Activated naive CD8-positive, alpha-beta T cell treated with anti-CD3 and anti-CD28 coated beads for 36 hours (primary cell): ENCODE results near the gene ANKIB1. TPM values are rescaled to one million over a fixed set of nuclear protein-coding genes. Genes with fewer than 3 reads are reported as not detected.
"Not testable (repeated sequence)": the region's sequence is repeated elsewhere in the genome, so short reads cannot be mapped to it uniquely, and the experiment has no call there.

Experiments used
- DNase-seq: peaks from one replicate; pipeline ENCODE4 v3.0.0; 2021
- H3K27ac Mint-ChIP-seq: one replicate; pipeline ENCODE4 v1.8.0; 2022; ENCODE audit warnings: mild to moderate bottlenecking, moderate library complexity, mixed read lengths
- H3K27me3 Mint-ChIP-seq: one replicate; pipeline ENCODE4 v1.8.0; 2022; ENCODE audit warnings: mild to moderate bottlenecking, mixed read lengths
- H3K36me3 Mint-ChIP-seq: one replicate; pipeline ENCODE4 v1.8.0; 2021; ENCODE audit warnings: mild to moderate bottlenecking, mixed read lengths
- H3K4me1 Mint-ChIP-seq: one replicate; pipeline ENCODE4 v1.8.0; 2021; ENCODE audit warnings: mixed read lengths
- H3K4me3 Mint-ChIP-seq: one replicate; pipeline ENCODE4 v1.8.0; 2022; ENCODE audit warnings: mild to moderate bottlenecking, moderate library complexity, mixed read lengths
- H3K9me3 Mint-ChIP-seq: one replicate; pipeline ENCODE4 v1.8.0; 2022; ENCODE audit warnings: mixed read lengths
- total RNA-seq, 2 experiments: library from RNA; stranded (reverse); gene quantifications; one replicate each; pipeline ENCODE4 v1.2.3, GENCODE V29; 2021

The ANKIB1 gene
- total RNA-seq, 2 experiments from 2014 or later = 38.6 to 40.6 TPM

DNA sequence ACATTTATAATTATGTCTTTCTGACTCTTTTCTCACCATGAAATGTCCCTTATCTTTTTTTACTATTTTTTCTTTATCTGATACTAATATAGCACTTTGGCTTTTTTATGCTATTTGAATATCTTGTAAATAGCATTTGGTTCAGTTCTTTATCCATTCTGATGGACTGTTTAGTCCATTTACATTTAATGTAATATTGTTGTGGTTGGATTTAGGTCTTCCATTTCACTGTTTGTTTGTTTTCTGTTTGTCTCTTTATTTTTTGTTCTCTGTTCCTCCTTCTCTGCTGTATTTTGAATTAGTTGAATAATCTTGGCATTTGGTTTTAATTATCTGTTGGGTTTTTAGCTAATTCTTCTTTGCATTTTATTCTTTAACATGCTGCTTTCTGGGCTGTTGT, 89.8 kb downstream of the ANKIB1 start:
- Mint-ChIP-seq H3K27me3 (no peaks in the 10 kb centered on the region), H3K4me3 (no peak overlapping the region), H3K36me3 (peaks cover 19% of the 10 kb centered on the region), H3K4me1 (no peaks in the 10 kb centered on the region), H3K9me3 (peaks cover 2% of the 10 kb centered on the region), H3K27ac (no peak overlapping the region)
- DNase-seq = no peak

GRCh38 chr7:92336662-92337340, 91.0 kb downstream of the ANKIB1 start:
- no peaks in the 10 kb centered on the region for H3K4me1 Mint-ChIP-seq
- H3K27me3 Mint-ChIP-seq = no peaks in the 10 kb centered on the region
- DNase-seq = no peak
- H3K4me3 Mint-ChIP-seq = no peak overlapping the region
- H3K27ac Mint-ChIP-seq = no peak overlapping the region
- peaks cover 2% of the 10 kb centered on the region for H3K9me3 Mint-ChIP-seq
- H3K36me3 Mint-ChIP-seq = peaks cover 19% of the 10 kb centered on the region

DNA sequence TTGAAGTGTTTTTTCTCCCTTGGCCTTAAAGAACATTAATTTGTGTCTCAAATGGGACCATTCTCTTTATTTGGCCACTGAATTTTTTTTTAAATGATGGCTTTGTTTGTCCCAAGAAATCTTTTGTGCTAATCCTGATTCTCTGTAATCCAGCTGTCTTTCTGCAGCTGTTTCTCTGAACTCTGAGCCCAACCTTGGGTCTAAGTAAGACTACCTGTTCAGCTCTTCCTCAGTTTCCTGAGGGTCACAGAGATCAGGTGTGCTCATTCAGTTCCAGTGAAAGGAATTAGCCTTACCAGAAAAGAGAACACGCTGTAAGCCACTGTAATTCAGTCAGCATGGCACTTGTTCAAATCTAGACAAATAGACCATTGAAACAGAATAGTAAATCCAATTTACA, 94.2 kb downstream of the ANKIB1 start:
- no peaks in the 10 kb centered on the region for H3K27me3 Mint-ChIP-seq
- DNase-seq = no peak
- H3K36me3 Mint-ChIP-seq = peaks cover 16% of the 10 kb centered on the region
- H3K27ac Mint-ChIP-seq = no peak overlapping the region
- peaks cover 2% of the 10 kb centered on the region for H3K9me3 Mint-ChIP-seq
- H3K4me3 Mint-ChIP-seq = no peak overlapping the region
- H3K4me1 Mint-ChIP-seq = no peaks in the 10 kb centered on the region

GRCh38 chr7:92343714-92344113, 97.9 kb downstream of the ANKIB1 start:
- no peaks in the 10 kb centered on the region for H3K27me3 Mint-ChIP-seq
- DNase-seq = no peak
- no peak overlapping the region for H3K27ac Mint-ChIP-seq
- H3K4me1 Mint-ChIP-seq = no peaks in the 10 kb centered on the region
- H3K4me3 Mint-ChIP-seq = no peak overlapping the region
- H3K36me3 Mint-ChIP-seq = peaks cover 10% of the 10 kb centered on the region
- H3K9me3 Mint-ChIP-seq = no peaks in the 10 kb centered on the region

DNA sequence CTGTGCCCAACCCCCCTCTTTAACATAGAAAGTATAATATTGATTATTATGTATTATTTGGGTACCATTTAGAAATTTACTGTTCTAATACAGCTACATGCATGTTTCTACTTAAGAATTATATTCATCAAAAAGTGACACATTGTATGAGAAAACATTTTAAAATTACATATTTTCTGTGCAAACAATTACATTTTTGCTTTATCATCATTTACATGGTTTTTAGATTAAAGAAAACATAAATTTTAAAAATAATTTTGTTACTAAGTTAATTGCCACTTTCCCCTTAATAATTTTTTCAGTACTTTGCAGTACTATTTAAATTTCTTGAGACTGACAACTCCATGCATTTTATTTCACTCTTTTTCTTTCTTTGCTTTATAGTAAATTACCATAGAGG, 106.2 kb downstream of the ANKIB1 start:
- no peaks in the 10 kb centered on the region for H3K9me3 Mint-ChIP-seq
- no peak overlapping the region for H3K4me3 Mint-ChIP-seq
- H3K27me3 Mint-ChIP-seq = no peaks in the 10 kb centered on the region
- H3K27ac Mint-ChIP-seq = no peak overlapping the region
- no peak for DNase-seq
- H3K4me1 Mint-ChIP-seq = no peaks in the 10 kb centered on the region
- H3K36me3 Mint-ChIP-seq = peaks cover 4% of the 10 kb centered on the region

GRCh38 chr7:92354214-92354613, 108.4 kb downstream of the ANKIB1 start:
- Mint-ChIP-seq H3K36me3 (peaks cover 10% of the 10 kb centered on the region), H3K9me3 (no peaks in the 10 kb centered on the region), H3K27ac (no peak overlapping the region), H3K4me3 (no peak overlapping the region), H3K4me1 (no peaks in the 10 kb centered on the region), H3K27me3 (no peaks in the 10 kb centered on the region)
- DNase-seq = no peak

GRCh38 chr7:92356406-92356805, 110.6 kb downstream of the ANKIB1 start:
- Mint-ChIP-seq H3K4me1 (no peaks in the 10 kb centered on the region), H3K27me3 (no peaks in the 10 kb centered on the region), H3K4me3 (no peak overlapping the region), H3K27ac (no peak overlapping the region), H3K9me3 (no peaks in the 10 kb centered on the region), H3K36me3 (peaks cover 16% of the 10 kb centered on the region)
- no peak for DNase-seq

- Mint-ChIP-seq H3K27ac (no peak overlapping the region), H3K36me3 (peaks cover 16% of the 10 kb centered on the region), H3K27me3 (no peaks in the 10 kb centered on the region), H3K4me3 (no peak overlapping the region), H3K4me1 (no peaks in the 10 kb centered on the region), H3K9me3 (no peaks in the 10 kb centered on the region)
- DNase-seq = no peak
Measured at GRCh38 chr7:92357260-92357659, 111.5 kb downstream of the ANKIB1 start.

DNA sequence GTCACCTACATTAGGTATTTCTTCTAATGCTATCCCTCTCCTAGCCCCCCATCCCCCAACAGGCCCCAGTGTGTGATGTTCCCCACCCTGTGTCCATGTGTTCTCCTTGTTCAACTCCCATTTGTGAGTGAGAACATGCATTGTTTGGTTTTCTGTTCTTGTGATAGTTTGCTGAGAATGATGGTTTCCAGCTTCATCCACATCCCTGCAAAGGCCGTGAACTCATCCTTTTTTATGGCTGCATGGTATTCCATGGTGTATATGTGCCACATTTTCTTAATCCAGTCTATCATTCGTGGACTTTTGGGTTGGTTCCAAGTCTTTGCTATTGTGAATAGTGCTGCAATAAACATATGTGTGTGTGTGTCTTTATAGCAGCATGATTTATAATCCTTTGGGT, 113.4 kb downstream of the ANKIB1 start:
- not testable (repeated sequence) for H3K4me1 Mint-ChIP-seq, H3K27me3 Mint-ChIP-seq, H3K4me3 Mint-ChIP-seq, H3K27ac Mint-ChIP-seq, H3K9me3 Mint-ChIP-seq, DNase-seq
- peaks cover 19% of the 10 kb centered on the region for H3K36me3 Mint-ChIP-seq

DNA sequence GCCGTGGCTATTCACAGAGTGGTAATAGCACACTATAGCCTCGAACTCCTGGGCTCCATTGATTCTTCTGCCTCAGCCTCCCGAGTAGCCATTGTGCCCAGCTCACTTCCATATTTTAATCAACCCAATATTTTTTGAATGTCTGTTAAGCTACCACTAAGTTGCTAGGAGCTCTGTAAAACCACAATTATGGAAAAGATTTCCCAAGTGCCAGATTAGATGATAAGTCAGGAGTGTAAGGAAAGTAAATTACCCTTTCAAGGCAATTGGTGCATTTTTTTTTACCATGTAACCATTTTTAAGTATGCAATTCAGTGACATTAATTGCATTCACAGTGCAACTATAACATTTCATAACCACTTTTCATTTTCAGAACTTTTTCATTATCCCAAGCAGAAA, 114.0 kb downstream of the ANKIB1 start:
- no peaks in the 10 kb centered on the region for H3K4me1 Mint-ChIP-seq

DNA sequence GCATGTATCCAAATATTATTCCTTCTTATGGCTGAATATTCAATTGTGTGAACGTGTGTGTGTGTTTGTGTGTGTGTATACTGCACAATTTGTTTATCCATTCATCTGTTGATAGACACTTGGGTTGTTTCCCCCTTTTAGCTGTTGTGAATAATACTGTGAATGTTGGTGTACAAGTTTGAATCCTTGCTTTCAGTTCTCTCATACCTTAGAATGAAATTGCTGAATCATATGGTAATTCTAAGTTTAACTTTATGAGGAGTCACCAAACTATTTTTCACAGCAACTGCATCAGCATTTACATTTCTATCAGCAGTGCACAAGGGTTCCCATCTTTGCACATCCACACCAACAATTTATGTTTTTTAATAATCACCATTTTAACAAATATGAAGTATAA, 114.6 kb downstream of the ANKIB1 start:
- H3K27ac Mint-ChIP-seq = no peak overlapping the region
- no peak overlapping the region for H3K4me3 Mint-ChIP-seq
- no peaks in the 10 kb centered on the region for H3K9me3 Mint-ChIP-seq
- peaks cover 17% of the 10 kb centered on the region for H3K36me3 Mint-ChIP-seq
- no peak for DNase-seq
- no peaks in the 10 kb centered on the region for H3K4me1 Mint-ChIP-seq
- no peaks in the 10 kb centered on the region for H3K27me3 Mint-ChIP-seq

More for the DNA sequence above, 114.0 kb downstream of the ANKIB1 start:
- H3K27me3 Mint-ChIP-seq = no peaks in the 10 kb centered on the region
- H3K4me3 Mint-ChIP-seq = no peak overlapping the region
- H3K27ac Mint-ChIP-seq = no peak overlapping the region
- no peaks in the 10 kb centered on the region for H3K9me3 Mint-ChIP-seq
- no peak for DNase-seq
- peaks cover 17% of the 10 kb centered on the region for H3K36me3 Mint-ChIP-seq

GRCh38 chr7:92362131-92362530, 116.4 kb downstream of the ANKIB1 start:
- Mint-ChIP-seq H3K4me1 (no peaks in the 10 kb centered on the region), H3K4me3 (no peak overlapping the region), H3K36me3 (peaks cover 17% of the 10 kb centered on the region), H3K27me3 (no peaks in the 10 kb centered on the region), H3K27ac (no peak overlapping the region), H3K9me3 (no peaks in the 10 kb centered on the region)
- no peak for DNase-seq

DNA sequence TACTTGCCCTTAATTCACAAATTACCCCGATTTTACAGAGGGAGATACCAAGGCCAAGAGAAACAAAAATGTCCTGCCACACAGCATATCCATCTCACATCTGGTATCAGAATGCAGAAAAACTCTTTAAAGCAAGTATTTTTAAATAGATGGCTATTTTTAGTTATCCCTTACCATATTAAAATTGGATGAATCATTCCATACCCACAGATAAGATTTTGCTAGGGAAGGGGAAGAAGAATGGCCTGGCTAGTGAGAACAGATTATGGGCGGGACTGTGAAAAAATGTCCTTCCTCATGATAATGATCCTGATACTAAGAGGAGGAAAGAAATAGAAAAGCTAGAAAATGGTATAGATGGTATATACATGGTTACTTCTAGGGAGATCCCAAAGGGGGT, 121.0 kb downstream of the ANKIB1 start:
- no peaks in the 10 kb centered on the region for H3K9me3 Mint-ChIP-seq
- no peak for DNase-seq
- H3K4me3 Mint-ChIP-seq = no peak overlapping the region
- H3K27me3 Mint-ChIP-seq = no peaks in the 10 kb centered on the region
- H3K4me1 Mint-ChIP-seq = no peaks in the 10 kb centered on the region
- H3K36me3 Mint-ChIP-seq = peaks cover 9% of the 10 kb centered on the region
- no peak overlapping the region for H3K27ac Mint-ChIP-seq

DNA sequence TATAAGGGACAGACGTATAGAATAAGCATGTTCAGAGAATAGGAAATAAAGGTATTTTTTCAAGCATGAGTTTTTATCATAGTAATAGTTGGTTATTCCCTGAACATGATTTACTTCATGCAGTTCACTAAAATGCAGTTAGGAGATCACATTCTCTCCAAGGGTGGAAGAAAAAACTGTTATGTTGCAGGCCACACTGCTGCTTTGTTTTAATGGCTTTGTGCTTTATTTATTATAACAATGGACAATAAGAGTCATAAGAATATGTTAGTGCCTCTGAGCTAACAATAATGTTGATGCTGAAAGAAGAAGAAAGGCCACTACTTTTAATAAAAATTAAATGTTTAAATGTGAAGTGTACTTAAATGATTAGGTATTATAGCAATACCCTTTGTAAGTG, 123.0 kb downstream of the ANKIB1 start:
- no peaks in the 10 kb centered on the region for H3K9me3 Mint-ChIP-seq
- no peaks in the 10 kb centered on the region for H3K4me1 Mint-ChIP-seq
- no peak for DNase-seq
- peaks cover 8% of the 10 kb centered on the region for H3K36me3 Mint-ChIP-seq
- no peak overlapping the region for H3K27ac Mint-ChIP-seq
- H3K4me3 Mint-ChIP-seq = no peak overlapping the region
- H3K27me3 Mint-ChIP-seq = no peaks in the 10 kb centered on the region

- Mint-ChIP-seq H3K27ac (no peak overlapping the region), H3K4me1 (no peaks in the 10 kb centered on the region), H3K9me3 (no peaks in the 10 kb centered on the region), H3K27me3 (no peaks in the 10 kb centered on the region), H3K4me3 (no peak overlapping the region), H3K36me3 (peaks cover 27% of the 10 kb centered on the region)
- no peak for DNase-seq
Measured at GRCh38 chr7:92375013-92375412, 129.2 kb downstream of the ANKIB1 start.

- Mint-ChIP-seq H3K4me1 (no peaks in the 10 kb centered on the region), H3K9me3 (no peaks in the 10 kb centered on the region), H3K4me3 (no peak overlapping the region), H3K27ac (no peak overlapping the region), H3K36me3 (peaks cover 5% of the 10 kb centered on the region), H3K27me3 (no peaks in the 10 kb centered on the region)
- no peak for DNase-seq
Measured at GRCh38 chr7:92391071-92391470, 145.3 kb downstream of the ANKIB1 start.
